Measurements from ENCODE around the gene SMIM21. TPM values are rescaled to one million over a fixed set of nuclear protein-coding genes. Genes with fewer than 3 reads are reported as not detected.

The SMIM21 gene
- total RNA-seq, 3 donors from 2014 or later (not counting 1 experiment from before 2014, with no cell fraction given) = not detected

DNA sequence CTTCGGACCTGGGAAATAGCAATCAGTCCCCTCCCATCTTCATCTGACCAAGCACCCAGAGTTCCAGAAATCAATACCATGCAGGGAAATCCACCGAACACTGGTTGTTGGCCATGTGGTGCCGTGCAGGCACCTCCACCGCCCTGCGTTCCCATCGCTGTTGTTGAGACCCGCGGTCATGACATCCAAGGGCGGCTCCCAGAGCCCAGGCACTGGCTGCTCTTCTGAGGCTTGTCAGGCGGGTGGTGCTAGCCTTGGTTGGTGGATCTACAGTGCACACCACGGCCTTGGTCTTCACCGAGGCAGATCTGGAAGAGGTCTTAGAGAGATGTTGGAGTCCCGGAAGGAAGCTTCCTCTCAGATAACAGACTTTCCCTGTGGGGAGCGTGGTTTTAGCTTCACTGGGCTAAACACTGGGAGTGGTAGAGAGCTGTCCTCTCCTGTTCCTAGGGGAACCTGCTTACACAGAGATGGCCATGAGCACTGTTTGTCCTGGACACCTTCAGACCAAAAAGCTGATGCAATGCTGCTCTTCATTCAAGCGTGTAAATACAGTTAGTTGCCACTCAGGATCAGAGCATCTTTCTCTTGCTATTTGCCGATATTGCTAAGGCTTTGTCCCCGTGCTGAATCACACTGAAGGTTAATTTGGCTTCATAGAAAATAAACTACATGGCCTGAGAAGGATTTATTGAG, 58.3 kb downstream of the SMIM21 start:
- no peaks in the 10 kb centered on the region for H3K4me1 ChIP-seq (ENCODE audit: control insufficient read depth, insufficient read depth, low read length)
- no peak for TF ChIP-seq CTCF (IDR thresholded peaks at IDR 0.05)
- no peaks in the 10 kb centered on the region for H3K36me3 Mint-ChIP-seq
- H3K9me3 Mint-ChIP-seq = no peaks in the 10 kb centered on the region
- no peak overlapping the region for H3K27ac Mint-ChIP-seq
- no peak for ATAC-seq
- no peak overlapping the region for H3K27ac ChIP-seq (ENCODE audit: low read length)
- no peak overlapping the region for H3K4me3 ChIP-seq (ENCODE audit: low read length)
- H3K9me3 ChIP-seq (ENCODE audit: control insufficient read depth, insufficient read depth, low read length) = no peaks in the 10 kb centered on the region
- intact Hi-C loops (cut with micrococcal nuclease) = loop anchor here (5.0 to 10.0 kb wide), 3 partner anchors 164 to 717 kb away; partner anchors contain the start of gene PTGR3
- no peaks in the 10 kb centered on the region for H3K4me1 Mint-ChIP-seq
- WGBS (ENCODE audit: insufficient coverage) = 91% methylated on average over 17 of the region's 17 CpGs
- no peaks in the 10 kb centered on the region for H3K36me3 ChIP-seq (ENCODE audit: control insufficient read depth, insufficient read depth, low read length)
- H3K27me3 ChIP-seq (ENCODE audit: control insufficient read depth, insufficient read depth, low read length) = no peaks in the 10 kb centered on the region
- no peak for DNase-seq
- no peak overlapping the region for H3K4me3 Mint-ChIP-seq
- H3K27me3 Mint-ChIP-seq (ENCODE audit: low read depth in 2 of 2) = peaks cover 0 to 22% of the 10 kb centered on the region in 2 donors

GRCh38 chr18:75365837-75366236, 61.7 kb downstream of the SMIM21 start:
- Histone ChIP-seq H3K9me3 (ENCODE audit: control insufficient read depth, insufficient read depth, low read length) (no peaks in the 10 kb centered on the region), H3K4me3 (ENCODE audit: low read length) (no peak overlapping the region), H3K36me3 (ENCODE audit: control insufficient read depth, insufficient read depth, low read length) (no peaks in the 10 kb centered on the region), H3K4me1 (ENCODE audit: control insufficient read depth, insufficient read depth, low read length) (no peaks in the 10 kb centered on the region), H3K27ac (ENCODE audit: low read length) (no peak overlapping the region), H3K27me3 (ENCODE audit: control insufficient read depth, insufficient read depth, low read length) (no peaks in the 10 kb centered on the region)
- Mint-ChIP-seq H3K4me1 (no peaks in the 10 kb centered on the region), H3K4me3 (no peak overlapping the region), H3K27me3 (ENCODE audit: low read depth in 2 of 2) (peaks cover 0 to 12% of the 10 kb centered on the region in 2 donors), H3K9me3 (no peaks in the 10 kb centered on the region), H3K36me3 (no peaks in the 10 kb centered on the region), H3K27ac (no peak overlapping the region)
- intact Hi-C loops (cut with micrococcal nuclease) = loop anchor here (5.0 to 10.0 kb wide), 3 partner anchors 161 to 714 kb away; partner anchors contain the start of gene PTGR3
- no CpG with 5 or more reads among the region's 1 CpG for WGBS (ENCODE audit: insufficient coverage)
- ATAC-seq (peak in 1 of 3 donors; percentile 61), DNase-seq (peak in 1 of 2 donors; percentile 48)
- no peak for TF ChIP-seq CTCF (IDR thresholded peaks at IDR 0.05)

DNA sequence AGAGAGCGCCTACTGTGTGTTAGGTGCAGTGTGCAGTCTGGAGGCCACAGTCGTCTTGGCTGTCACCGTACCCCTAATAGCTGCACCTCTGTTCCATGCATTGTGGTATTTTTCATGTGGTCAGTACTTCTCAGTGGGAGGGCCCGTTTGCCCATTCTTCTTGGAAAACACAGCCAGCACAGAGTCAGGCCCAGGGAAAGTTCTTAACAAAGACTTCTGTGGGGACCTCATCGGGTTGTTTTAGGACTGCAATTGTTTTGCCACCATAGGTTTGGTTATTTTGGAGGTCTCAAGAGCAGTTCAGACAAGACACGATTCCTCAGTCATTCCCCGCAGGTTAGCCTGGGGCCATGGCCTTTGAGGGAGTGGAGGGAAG, 62.3 kb downstream of the SMIM21 start:
- intact Hi-C loops (cut with micrococcal nuclease) = loop anchor here (5.0 to 10.0 kb wide), 3 partner anchors 160 to 713 kb away; partner anchors contain the start of gene PTGR3
- 91% methylated on average over 7 of the region's 7 CpGs for WGBS (ENCODE audit: insufficient coverage)
- peaks cover 0 to 8% of the 10 kb centered on the region in 2 donors for H3K27me3 Mint-ChIP-seq (ENCODE audit: low read depth in 2 of 2)
- no peak for ATAC-seq
- no peak overlapping the region for H3K27ac Mint-ChIP-seq
- no peaks in the 10 kb centered on the region for H3K9me3 Mint-ChIP-seq
- H3K4me1 Mint-ChIP-seq = no peaks in the 10 kb centered on the region
- Histone ChIP-seq H3K9me3 (ENCODE audit: control insufficient read depth, insufficient read depth, low read length) (no peaks in the 10 kb centered on the region), H3K27ac (ENCODE audit: low read length) (no peak overlapping the region), H3K4me3 (ENCODE audit: low read length) (no peak overlapping the region), H3K36me3 (ENCODE audit: control insufficient read depth, insufficient read depth, low read length) (no peaks in the 10 kb centered on the region), H3K27me3 (ENCODE audit: control insufficient read depth, insufficient read depth, low read length) (no peaks in the 10 kb centered on the region), H3K4me1 (ENCODE audit: control insufficient read depth, insufficient read depth, low read length) (no peaks in the 10 kb centered on the region)
- DNase-seq = no peak
- H3K36me3 Mint-ChIP-seq = no peaks in the 10 kb centered on the region
- no peak for TF ChIP-seq CTCF (IDR thresholded peaks at IDR 0.05)
- H3K4me3 Mint-ChIP-seq = no peak overlapping the region
